Stimulated activated CD4-positive, alpha-beta T cell treated with anti-CD3 and anti-CD28 coated beads, Interleukin-12 subunit alpha, Interleukin-12 subunit beta, amount 100 ng/mL, for 4 hours (primary cell): ENCODE data around the gene VEGFD.

Experiments used
- DNase-seq: peaks from one replicate; pipeline ENCODE4 v3.0.0-alpha.2; 2020

The VEGFD gene

GRCh38 chrX:15299941-15300851 lies 84.0 kb downstream of the VEGFD start:
- DNase-seq = no peak

- DNase-seq = no peak
Observed at GRCh38 chrX:15298780-15299179, 85.4 kb downstream of the VEGFD start.

- no peak for DNase-seq
Observed at GRCh38 chrX:15298201-15298600, 86.0 kb downstream of the VEGFD start.
